Breast epithelium (tissue), 3 donors: ENCODE results near the gene RPL15.

Experiments
- POLR2A ChIP-seq: fragments of 450-650 bp; IDR thresholded peaks from one replicate; pipeline ENCODE4 v1.6.1; 2016; ENCODE audit warnings: antibody characterized with exemption, mild to moderate bottlenecking, moderate library complexity
- POLR2AphosphoS5 ChIP-seq, 3 donors: sonication (generic); formaldehyde crosslinking; IDR thresholded peaks; one replicate each; pipeline ENCODE4 v1.6.1; 2017; ENCODE audit warnings: antibody characterized with exemption in 3 of 3
- TF ChIP-seq, protein P1 (sequence below), 3 donors: fragments of 450-650 bp; IDR thresholded peaks; one replicate each; pipeline ENCODE4 v1.5.1; 2016 to 2017; ENCODE audit warnings: antibody characterized with exemption in 3 of 3, mild to moderate bottlenecking in 3 of 3, moderate library complexity in 3 of 3

DNA sequence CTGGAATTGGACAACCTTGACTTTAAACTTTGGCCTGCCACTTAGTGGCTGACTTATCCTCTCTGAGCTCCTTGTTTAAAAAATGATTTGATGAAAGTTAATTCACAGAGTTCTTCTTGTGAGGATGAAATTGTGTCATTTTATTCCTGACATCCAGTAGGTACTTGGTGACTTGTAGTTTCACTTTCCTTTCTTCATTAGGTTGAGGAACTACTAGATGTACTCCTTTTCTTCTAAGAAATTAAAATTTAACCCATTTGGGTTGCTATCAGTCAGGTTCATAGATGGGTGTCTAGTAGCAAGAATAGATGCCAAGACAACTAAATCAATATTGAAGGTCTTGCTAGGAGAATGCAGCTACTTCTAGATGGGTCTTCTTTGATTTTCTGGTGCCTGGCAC is 33.4 kb downstream of the RPL15 start:
- TF ChIP-seq, protein P1, sequence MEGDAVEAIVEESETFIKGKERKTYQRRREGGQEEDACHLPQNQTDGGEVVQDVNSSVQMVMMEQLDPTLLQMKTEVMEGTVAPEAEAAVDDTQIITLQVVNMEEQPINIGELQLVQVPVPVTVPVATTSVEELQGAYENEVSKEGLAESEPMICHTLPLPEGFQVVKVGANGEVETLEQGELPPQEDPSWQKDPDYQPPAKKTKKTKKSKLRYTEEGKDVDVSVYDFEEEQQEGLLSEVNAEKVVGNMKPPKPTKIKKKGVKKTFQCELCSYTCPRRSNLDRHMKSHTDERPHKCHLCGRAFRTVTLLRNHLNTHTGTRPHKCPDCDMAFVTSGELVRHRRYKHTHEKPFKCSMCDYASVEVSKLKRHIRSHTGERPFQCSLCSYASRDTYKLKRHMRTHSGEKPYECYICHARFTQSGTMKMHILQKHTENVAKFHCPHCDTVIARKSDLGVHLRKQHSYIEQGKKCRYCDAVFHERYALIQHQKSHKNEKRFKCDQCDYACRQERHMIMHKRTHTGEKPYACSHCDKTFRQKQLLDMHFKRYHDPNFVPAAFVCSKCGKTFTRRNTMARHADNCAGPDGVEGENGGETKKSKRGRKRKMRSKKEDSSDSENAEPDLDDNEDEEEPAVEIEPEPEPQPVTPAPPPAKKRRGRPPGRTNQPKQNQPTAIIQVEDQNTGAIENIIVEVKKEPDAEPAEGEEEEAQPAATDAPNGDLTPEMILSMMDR (IDR thresholded peaks at IDR 0.05) = no peak
- TF ChIP-seq POLR2A (no peak), POLR2AphosphoS5 (IDR thresholded peaks at IDR 0.05) (no peak)
